Small intestine (tissue), 16 donors: ENCODE data around the gene UBC. TPM values are rescaled to one million over a fixed set of nuclear protein-coding genes. Genes with fewer than 3 reads are reported as not detected.

ENCODE experiments used
- DNase-seq, 2 donors: peaks; one replicate each; pipeline versions ENCODE4 v3.0.0 to v3.0.0-alpha.2; 2013
- FAIRE-seq: peaks from 2 replicates; lab custom pipeline; 2012; peaks lifted over from hg19 to GRCh38; lab: Jason Lieb, UNC
- H3K27ac ChIP-seq, 3 donors: one replicate each; pipeline ENCODE4 v1.5.1; 2013; ENCODE audit warnings: low read length in 2 of 3, mild to moderate bottlenecking in 2 of 3, control low read depth in 1 of 3, inconsistent platforms in 1 of 3, low read depth in 1 of 3, moderate library complexity in 1 of 3
- H3K27me3 ChIP-seq, 3 donors: one replicate each; pipeline ENCODE4 v1.6.1; 2013; ENCODE audit warnings: low read length in 3 of 3, inconsistent platforms in 1 of 3; ENCODE audit not compliant: control insufficient read depth in 3 of 3, insufficient read depth in 3 of 3
- H3K36me3 ChIP-seq, 3 donors: one replicate each; pipeline ENCODE4 v1.6.1; 2013; ENCODE audit warnings: low read length in 3 of 3, inconsistent platforms in 1 of 3, low read depth in 1 of 3, mild to moderate bottlenecking in 1 of 3, moderate library complexity in 1 of 3; ENCODE audit not compliant: control insufficient read depth in 3 of 3, insufficient read depth in 2 of 3
- H3K4me1 ChIP-seq, 3 donors: one replicate each; pipeline ENCODE4 v1.6.1; 2013; ENCODE audit warnings: low read length in 2 of 3, inconsistent platforms in 1 of 3, low read depth in 1 of 3, mild to moderate bottlenecking in 1 of 3, moderate library complexity in 1 of 3; ENCODE audit not compliant: control insufficient read depth in 3 of 3, insufficient read depth in 2 of 3
- H3K4me3 ChIP-seq, 3 donors: one replicate each; pipeline ENCODE4 v1.5.1; 2013; ENCODE audit warnings: low read length in 3 of 3, control low read depth in 1 of 3, inconsistent platforms in 1 of 3, low read depth in 1 of 3, mild to moderate bottlenecking in 1 of 3, moderate library complexity in 1 of 3
- H3K9me3 ChIP-seq, 2 donors: one replicate each; pipeline ENCODE4 v1.6.1; 2013; ENCODE audit warnings: low read depth in 1 of 2, low read length in 1 of 2; ENCODE audit not compliant: control insufficient read depth in 2 of 2, insufficient read depth in 1 of 2
- WGBS, 3 donors: extraction: QIAGEN DNeasy Blood & Tissue Kit; methylation state at CpG; one replicate each; pipeline ENCODE4 v1.1.7; 2013; 5-methylcytosine and 5-hydroxymethylcytosine counted together
- long read RNA-seq, 10 donors: transcript quantifications; one replicate each; lab custom pipeline, GENCODE V29; 2026
- polyA plus RNA-seq, 4 donors: library from polyadenylated mRNA; stranded (reverse) in 3 of 4; unstranded in 1 of 4; fragments of 200-250 nt in 3 of 4; fragments of 120-200 nt in 1 of 4; gene quantifications; one replicate each; pipeline versions ENCODE4 v1.2.1 to v1.2.3, GENCODE V29; 2013
- donor health status: healthy with polysubstance abuse.
- donor health status: control.
- donor health status: control.
- donor health status: Bipolar disorder and iron deficiency.
- donor health status: healthy.

Gene UBC
- polyA plus RNA-seq = 1,000 to 10,000 TPM in 2 of 4 donors, 100 to 1,000 TPM in 2; 704 to 1,948 (median 1,166) TPM
- long read RNA-seq, donor 1, transcript UBC-205 (1 exons, 3,745 nt) = major isoform, 983 of 1,614 reads
- long read RNA-seq, donor 1, transcript UBC-201 (2 exons, 2,688 nt) = minor isoform, 604 of 1,614 reads
- long read RNA-seq, donor 1, partial matches to known transcripts = 0 of 1,614 reads
- long read RNA-seq, donor 1, other reads (novel, unspliced or antisense) = 25 of 1,614 reads
- long read RNA-seq, donor 2, transcript UBC-201 (2 exons, 2,688 nt) = minor isoform, 154 of 347 reads
- long read RNA-seq, donor 2, transcript UBC-205 (1 exons, 3,745 nt) = major isoform, 192 of 347 reads
- long read RNA-seq, donor 2, partial matches to known transcripts = 0 of 347 reads
- long read RNA-seq, donor 2, other reads (novel, unspliced or antisense) = 0 of 347 reads
- long read RNA-seq, donor 3, transcript UBC-205 (1 exons, 3,745 nt) = major isoform, 577 of 752 reads
- long read RNA-seq, donor 3, transcript UBC-201 (2 exons, 2,688 nt) = minor isoform, 174 of 752 reads
- long read RNA-seq, donor 3, partial matches to known transcripts = 0 of 752 reads
- long read RNA-seq, donor 3, other reads (novel, unspliced or antisense) = 0 of 752 reads
- long read RNA-seq, donor 4, transcript UBC-201 (2 exons, 2,688 nt) = minor isoform, 6 of 33 reads
- long read RNA-seq, donor 4, transcript UBC-205 (1 exons, 3,745 nt) = major isoform, 26 of 33 reads
- long read RNA-seq, donor 4, partial matches to known transcripts = 0 of 33 reads
- long read RNA-seq, donor 4, other reads (novel, unspliced or antisense) = 0 of 33 reads
- long read RNA-seq, donor 5, transcript UBC-201 (2 exons, 2,688 nt) = minor isoform, 34 of 362 reads
- long read RNA-seq, donor 5, transcript UBC-205 (1 exons, 3,745 nt) = major isoform, 328 of 362 reads
- long read RNA-seq, donor 5, partial matches to known transcripts = 0 of 362 reads
- long read RNA-seq, donor 5, other reads (novel, unspliced or antisense) = 0 of 362 reads
- long read RNA-seq, donor 6, transcript UBC-201 (2 exons, 2,688 nt) = minor isoform, 116 of 518 reads
- long read RNA-seq, donor 6, transcript UBC-205 (1 exons, 3,745 nt) = major isoform, 336 of 518 reads
- long read RNA-seq, donor 6, partial matches to known transcripts = 0 of 518 reads
- long read RNA-seq, donor 6, other reads (novel, unspliced or antisense) = 64 of 518 reads
- long read RNA-seq, donor 7 = 0 reads
- long read RNA-seq, donor 8, transcript UBC-205 (1 exons, 3,745 nt) = major isoform, 47 of 73 reads
- long read RNA-seq, donor 8, transcript UBC-201 (2 exons, 2,688 nt) = minor isoform, 26 of 73 reads
- long read RNA-seq, donor 8, partial matches to known transcripts = 0 of 73 reads
- long read RNA-seq, donor 8, other reads (novel, unspliced or antisense) = 0 of 73 reads
- long read RNA-seq, donor 9, transcript UBC-201 (2 exons, 2,688 nt) = minor isoform, 34 of 152 reads
- long read RNA-seq, donor 9, transcript UBC-205 (1 exons, 3,745 nt) = major isoform, 118 of 152 reads
- long read RNA-seq, donor 9, partial matches to known transcripts = 0 of 152 reads
- long read RNA-seq, donor 9, other reads (novel, unspliced or antisense) = 0 of 152 reads
- long read RNA-seq, donor 10, transcript UBC-205 (1 exons, 3,745 nt) = major isoform, 442 of 809 reads
- long read RNA-seq, donor 10, transcript UBC-201 (2 exons, 2,688 nt) = minor isoform, 356 of 809 reads
- long read RNA-seq, donor 10, partial matches to known transcripts = 0 of 809 reads
- long read RNA-seq, donor 10, other reads (novel, unspliced or antisense) = 10 of 809 reads

GRCh38 chr12:124914392-124915238 lies at the start of gene UBC:
UBC (minus strand) TSS chr12:124914650; CDS start chr12:124913771, 879 bp downstream.
- peaks cover 3 to 49% (median 9%) of the 10 kb centered on the region in 3 donors for H3K4me1 ChIP-seq
- H3K27ac ChIP-seq = peak within 1 kb of the TSS; percentile 97 to 100 (median 97)
- H3K4me3 ChIP-seq = peak within 1 kb of the TSS; percentile 79 to 99 (median 98)
- peaks cover 6 to 24% (median 8%) of the 10 kb centered on the region in 3 donors for H3K36me3 ChIP-seq
- FAIRE-seq (no peak), DNase-seq (peak; percentile 85 to 97)
- WGBS, 3 donors = 0% methylated on average over 70 to 85 of the region's 85 CpGs
- no peaks in the 10 kb centered on the region for H3K27me3 ChIP-seq
- no peaks in the 10 kb centered on the region for H3K9me3 ChIP-seq

DNA sequence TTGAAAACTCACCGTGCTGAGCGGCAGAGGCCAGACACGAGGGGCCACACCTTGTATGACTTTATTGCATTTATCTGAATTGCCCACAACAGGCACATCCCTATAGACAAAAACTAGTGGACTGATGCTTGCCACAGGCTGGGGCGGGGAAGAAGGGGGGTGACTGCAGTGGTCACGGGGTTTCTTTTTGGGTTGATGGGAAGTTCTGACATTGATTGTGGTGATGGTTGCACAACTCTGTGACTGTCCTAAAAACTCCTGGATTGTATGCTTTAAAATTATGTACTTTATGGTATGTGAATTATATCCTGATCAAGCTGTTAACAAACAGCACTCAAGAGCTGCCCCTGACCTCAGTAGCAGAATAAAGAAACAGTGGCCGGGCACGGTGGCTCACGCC lies 48.8 kb upstream of the UBC start:
- H3K4me1 ChIP-seq = no peaks in the 10 kb centered on the region
- peaks cover 9 to 79% (median 15%) of the 10 kb centered on the region in 3 donors for H3K36me3 ChIP-seq
- no peak overlapping the region for H3K27ac ChIP-seq
- no peaks in the 10 kb centered on the region for H3K27me3 ChIP-seq
- WGBS, 3 donors = 89 to 95% (median 94%) methylated on average over 8 of the region's 8 CpGs
- no peak overlapping the region for H3K4me3 ChIP-seq
- DNase-seq = no peak
- FAIRE-seq = no peak
- H3K9me3 ChIP-seq = no peaks in the 10 kb centered on the region

DNA sequence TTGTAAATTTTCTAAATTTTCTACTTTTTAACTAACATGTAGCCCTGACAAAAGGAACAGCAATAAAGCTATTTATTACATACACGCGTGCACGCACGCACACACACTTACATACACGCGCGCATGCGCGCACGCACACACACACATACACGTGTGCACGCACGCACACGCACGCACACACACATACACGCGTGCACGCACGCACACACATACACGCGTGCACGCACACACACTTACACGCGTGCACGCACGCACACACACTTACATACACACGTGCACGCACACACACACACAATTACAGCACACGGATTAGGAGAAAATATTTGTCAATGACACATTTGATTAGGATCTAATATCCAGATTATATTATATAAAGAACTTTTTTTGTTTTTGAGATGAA lies 46.6 kb upstream of the UBC start:
- no peak overlapping the region for H3K27ac ChIP-seq
- H3K9me3 ChIP-seq = no peaks in the 10 kb centered on the region
- no peak for DNase-seq
- no peak overlapping the region for H3K4me3 ChIP-seq
- no peaks in the 10 kb centered on the region for H3K4me1 ChIP-seq
- FAIRE-seq = no peak
- H3K36me3 ChIP-seq = peaks cover 8 to 76% (median 10%) of the 10 kb centered on the region in 3 donors
- H3K27me3 ChIP-seq = no peaks in the 10 kb centered on the region
- WGBS, 3 donors = 88 to 96% (median 92%) methylated on average over 29 of the region's 29 CpGs

GRCh38 chr12:124956571-124956970 lies 42.1 kb upstream of the UBC start:
- DNase-seq = no peak
- FAIRE-seq = no peak
- no peaks in the 10 kb centered on the region for H3K4me1 ChIP-seq
- peaks cover 6 to 78% (median 11%) of the 10 kb centered on the region in 3 donors for H3K36me3 ChIP-seq
- 93 to 96% (median 95%) methylated on average over 16 of the region's 16 CpGs for WGBS, 3 donors
- no peak overlapping the region for H3K27ac ChIP-seq
- H3K27me3 ChIP-seq = no peaks in the 10 kb centered on the region
- H3K4me3 ChIP-seq = no peak overlapping the region
- no peaks in the 10 kb centered on the region for H3K9me3 ChIP-seq

GRCh38 chr12:124954771-124955170 lies 40.3 kb upstream of the UBC start:
- DNase-seq (no peak), FAIRE-seq (no peak)
- Histone ChIP-seq H3K4me3 (no peak overlapping the region), H3K27me3 (no peaks in the 10 kb centered on the region), H3K9me3 (no peaks in the 10 kb centered on the region), H3K4me1 (no peaks in the 10 kb centered on the region), H3K36me3 (peaks cover 8 to 81% (median 11%) of the 10 kb centered on the region in 3 donors), H3K27ac (no peak overlapping the region)
- WGBS, 3 donors = 93 to 98% (median 95%) methylated on average over 4 of the region's 4 CpGs

DNA sequence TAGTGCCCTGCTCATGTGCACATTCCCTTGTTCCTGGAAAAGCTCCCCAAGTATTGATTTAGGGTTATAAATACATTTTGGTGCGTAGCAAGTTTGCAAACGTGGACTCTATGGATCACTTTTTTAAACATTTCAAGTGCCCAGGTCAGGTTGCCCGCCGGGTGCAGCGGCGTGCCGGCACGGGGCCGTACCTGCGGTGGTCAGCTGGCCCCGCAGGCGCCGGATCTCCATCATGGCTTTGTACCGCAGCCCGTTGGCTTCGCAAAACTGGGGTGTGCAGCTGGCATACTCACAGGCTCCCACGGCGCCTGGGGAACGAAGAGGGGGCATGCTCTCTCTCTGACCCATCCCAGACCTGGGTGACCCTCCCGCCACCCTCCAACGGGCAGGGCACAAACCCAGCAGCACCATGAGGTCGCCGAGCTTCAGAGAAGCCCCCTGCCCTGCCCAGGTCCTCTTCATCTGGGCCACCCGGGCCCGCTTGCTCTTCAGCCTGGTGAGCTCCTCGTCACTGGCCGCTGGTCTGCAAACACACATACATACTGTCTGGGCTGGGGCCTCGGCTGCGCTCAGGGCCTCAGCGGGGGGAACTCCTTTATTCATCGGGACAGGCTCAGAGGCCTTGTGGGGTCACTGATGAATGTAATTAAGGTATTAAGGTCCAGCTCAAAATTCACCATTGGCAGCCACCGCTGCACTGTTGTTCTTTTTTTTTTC lies 39.4 kb upstream of the UBC start:
- no peak for FAIRE-seq
- peaks cover 11 to 84% (median 11%) of the 10 kb centered on the region in 3 donors for H3K36me3 ChIP-seq

More for the DNA sequence above, 39.4 kb upstream of the UBC start:
- WGBS, 3 donors = 92 to 93% (median 92%) methylated on average over 31 to 32 of the region's 32 CpGs
- Histone ChIP-seq H3K4me1 (no peaks in the 10 kb centered on the region), H3K27ac (no peak overlapping the region), H3K4me3 (no peak overlapping the region), H3K27me3 (no peaks in the 10 kb centered on the region), H3K9me3 (no peaks in the 10 kb centered on the region)
- no peak for DNase-seq
